OCI-LY1 (cell line): ENCODE results near the gene GRXCR2.

Experiments used
- CTCF ChIP-seq: fragments of 200-600 bp; sonication (generic), shearing (Covaris generic); IDR thresholded peaks from 2 replicates; pipeline ENCODE4 v1.5.1; 2017; ENCODE audit warnings: mild to moderate bottlenecking, antibody characterized with exemption, low read length, moderate library complexity, mixed read lengths
- EZH2 ChIP-seq: fragments of 200-600 bp; sonication (generic), shearing (Covaris generic); IDR thresholded peaks from 2 replicates; pipeline ENCODE4 v1.8.0; 2017; ENCODE audit warnings: borderline replicate concordance, mixed run types, mild to moderate bottlenecking, antibody characterized with exemption, low read length, moderate library complexity, mixed read lengths

GRCh38 chr5:145834554-145834916 lies 38.3 kb downstream of the GRXCR2 start:
- no peak for TF ChIP-seq CTCF
- TF ChIP-seq EZH2 = no peak
